GM12891 (cell line): Measurements from ENCODE around the gene PYGM.

Experiments
- POLR2A ChIP-seq: IDR thresholded peaks from 2 replicates; pipeline ENCODE4 v1.6.1; 2011; ENCODE audit warnings: low read depth, low read length, control low read depth
- POLR2AphosphoS5 ChIP-seq: IDR thresholded peaks from 2 replicates; pipeline ENCODE4 v1.6.1; 2011; ENCODE audit warnings: low read depth, low read length, control low read depth
- TAF1 ChIP-seq: IDR thresholded peaks from 2 replicates; pipeline ENCODE4 v1.6.1; 2011; ENCODE audit warnings: low read depth, low read length, control low read depth

GRCh38 chr11:64703048-64703447, 56.7 kb downstream of the PYGM start:
- TF ChIP-seq POLR2A = no peak
- no peak for TF ChIP-seq POLR2AphosphoS5
- no peak for TF ChIP-seq TAF1
